ENCODE data around the gene ZNF362. TPM values are rescaled to one million over a fixed set of nuclear protein-coding genes. Genes with fewer than 3 reads are reported as not detected.

ZNF362 gene
- total RNA-seq, 1 experiment from 2014 or later: 26.9 TPM

GRCh38 chr1:33326785-33327184 is 70.5 kb downstream of the ZNF362 start:
- DNase-seq: no peak
- Histone ChIP-seq H3K27me3 (replicated peaks; ENCODE audit: control insufficient read depth, insufficient read depth, low read length) (no peaks in the 10 kb centered on the region), H3K4me3 (ENCODE audit: low read depth, low read length) (no peak overlapping the region), H3K36me3 (ENCODE audit: control insufficient read depth, insufficient read depth, low read length) (peaks cover 2% of the 10 kb centered on the region), H3K9me3 (no peaks in the 10 kb centered on the region), H3K4me1 (no peaks in the 10 kb centered on the region)
- BruUV-seq (replicated peaks): no TSS peak
- POLR2A ChIA-PET: no interaction called here
- intact Hi-C loops (cut with micrococcal nuclease; ENCODE audit: unreplicated experiment): no loop called here
- CTCF ChIA-PET: no interaction called here
- Mint-ChIP-seq H3K27me3 (ENCODE audit: insufficient read depth, unreplicated experiment) (no peaks in the 10 kb centered on the region), H3K27ac (ENCODE audit: unreplicated experiment) (no peak overlapping the region), H3K9me3 (ENCODE audit: unreplicated experiment) (no peaks in the 10 kb centered on the region), H3K4me1 (ENCODE audit: low read depth, unreplicated experiment) (no peaks in the 10 kb centered on the region), H3K4me3 (ENCODE audit: unreplicated experiment) (no peak overlapping the region), H3K36me3 (ENCODE audit: insufficient read depth, unreplicated experiment) (peaks cover 39% of the 10 kb centered on the region)
- no peak for TF ChIP-seq CTCF (IDR thresholded peaks at IDR 0.05; ENCODE audit: insufficient read depth in 1 of 2, low read depth in 1 of 2, low read length in 1 of 2, severe bottlenecking in 1 of 2, unreplicated experiment in 1 of 2)

GRCh38 chr1:33327587-33328325 is 71.5 kb downstream of the ZNF362 start:
- Mint-ChIP-seq H3K27me3 (ENCODE audit: insufficient read depth, unreplicated experiment) (no peaks in the 10 kb centered on the region), H3K4me3 (ENCODE audit: unreplicated experiment) (no peak overlapping the region), H3K27ac (ENCODE audit: unreplicated experiment) (no peak overlapping the region), H3K36me3 (ENCODE audit: insufficient read depth, unreplicated experiment) (peaks cover 47% of the 10 kb centered on the region), H3K4me1 (ENCODE audit: low read depth, unreplicated experiment) (no peaks in the 10 kb centered on the region), H3K9me3 (ENCODE audit: unreplicated experiment) (no peaks in the 10 kb centered on the region)
- POLR2A ChIA-PET: no interaction called here
- DNase-seq: no peak
- TF ChIP-seq CTCF (IDR thresholded peaks at IDR 0.05; ENCODE audit: insufficient read depth in 1 of 2, low read depth in 1 of 2, low read length in 1 of 2, severe bottlenecking in 1 of 2, unreplicated experiment in 1 of 2): no peak
- peaks cover 2% of the 10 kb centered on the region for H3K36me3 ChIP-seq (ENCODE audit: control insufficient read depth, insufficient read depth, low read length)
- no peaks in the 10 kb centered on the region for H3K27me3 ChIP-seq (replicated peaks; ENCODE audit: control insufficient read depth, insufficient read depth, low read length)
- no peaks in the 10 kb centered on the region for H3K9me3 ChIP-seq
- no peaks in the 10 kb centered on the region for H3K4me1 ChIP-seq
- CTCF ChIA-PET: no interaction called here
- H3K4me3 ChIP-seq (ENCODE audit: low read depth, low read length): no peak overlapping the region
- intact Hi-C loops (cut with micrococcal nuclease; ENCODE audit: unreplicated experiment): no loop called here
- no TSS peak for BruUV-seq (replicated peaks)

GRCh38 chr1:33328817-33329216 is 72.5 kb downstream of the ZNF362 start:
- intact Hi-C loops (cut with micrococcal nuclease; ENCODE audit: unreplicated experiment): no loop called here
- Histone ChIP-seq H3K4me1 (no peaks in the 10 kb centered on the region), H3K9me3 (no peaks in the 10 kb centered on the region), H3K36me3 (ENCODE audit: control insufficient read depth, insufficient read depth, low read length) (peaks cover 2% of the 10 kb centered on the region), H3K27me3 (replicated peaks; ENCODE audit: control insufficient read depth, insufficient read depth, low read length) (no peaks in the 10 kb centered on the region), H3K4me3 (ENCODE audit: low read depth, low read length) (no peak overlapping the region)
- Mint-ChIP-seq H3K9me3 (ENCODE audit: unreplicated experiment) (no peaks in the 10 kb centered on the region), H3K4me1 (ENCODE audit: low read depth, unreplicated experiment) (no peaks in the 10 kb centered on the region), H3K27ac (ENCODE audit: unreplicated experiment) (no peak overlapping the region), H3K36me3 (ENCODE audit: insufficient read depth, unreplicated experiment) (peaks cover 54% of the 10 kb centered on the region), H3K27me3 (ENCODE audit: insufficient read depth, unreplicated experiment) (no peaks in the 10 kb centered on the region), H3K4me3 (ENCODE audit: unreplicated experiment) (no peak overlapping the region)
- BruUV-seq (replicated peaks): no TSS peak
- DNase-seq: no peak
- TF ChIP-seq CTCF (IDR thresholded peaks at IDR 0.05; ENCODE audit: insufficient read depth in 1 of 2, low read depth in 1 of 2, low read length in 1 of 2, severe bottlenecking in 1 of 2, unreplicated experiment in 1 of 2): no peak
- POLR2A ChIA-PET: no interaction called here
- CTCF ChIA-PET: no interaction called here

Measured in Caco-2 (cell line).